SH-SY5Y (cell line): Measurements from ENCODE around the gene MCMBP.

ENCODE experiments used
- GATA2 ChIP-seq: IDR thresholded peaks from 2 replicates; pipeline ENCODE4 v1.6.1; 2011; ENCODE audit warnings: mild to moderate bottlenecking, low read depth, low read length
- GATA3 ChIP-seq: IDR thresholded peaks from 2 replicates; pipeline ENCODE4 v1.6.1; 2011; ENCODE audit warnings: low read depth, mild to moderate bottlenecking, low read length, moderate library complexity

The MCMBP gene

GRCh38 chr10:119849031-119849789, 23.4 kb downstream of the MCMBP start:
- TF ChIP-seq GATA2, result no peak
- TF ChIP-seq GATA3, result no peak

GRCh38 chr10:119845656-119846055, 27.0 kb downstream of the MCMBP start:
- TF ChIP-seq GATA2 (no peak), GATA3 (no peak)

GRCh38 chr10:119834188-119834587, 38.5 kb downstream of the MCMBP start:
- TF ChIP-seq GATA3, result no peak
- no peak for TF ChIP-seq GATA2

GRCh38 chr10:119832951-119833350, 39.7 kb downstream of the MCMBP start:
- TF ChIP-seq GATA2 (no peak), GATA3 (no peak)

GRCh38 chr10:119831656-119832055, 41.0 kb downstream of the MCMBP start:
- TF ChIP-seq GATA3, result no peak
- TF ChIP-seq GATA2, result no peak

GRCh38 chr10:119830851-119831250, 41.8 kb downstream of the MCMBP start:
- TF ChIP-seq GATA2, result no peak
- no peak for TF ChIP-seq GATA3

- TF ChIP-seq GATA3, result no peak
- TF ChIP-seq GATA2, result no peak
Measured at GRCh38 chr10:119829429-119829828, 43.2 kb downstream of the MCMBP start.

- TF ChIP-seq GATA2 (no peak), GATA3 (no peak)
Measured at GRCh38 chr10:119827430-119827829, 45.2 kb downstream of the MCMBP start.

GRCh38 chr10:119826771-119827170, 45.9 kb downstream of the MCMBP start:
- TF ChIP-seq GATA3 (no peak), GATA2 (no peak)

- no peak for TF ChIP-seq GATA3
- TF ChIP-seq GATA2, result no peak
Measured at GRCh38 chr10:119824299-119824698, 48.3 kb downstream of the MCMBP start.

- TF ChIP-seq GATA3 (no peak), GATA2 (no peak)
Measured at GRCh38 chr10:119821182-119821581, 51.5 kb downstream of the MCMBP start.

- TF ChIP-seq GATA3 (no peak), GATA2 (no peak)
Measured at GRCh38 chr10:119818889-119819270, 53.8 kb downstream of the MCMBP start.

GRCh38 chr10:119817991-119818888, 54.4 kb downstream of the MCMBP start:
- TF ChIP-seq GATA3 (no peak), GATA2 (no peak)

- no peak for TF ChIP-seq GATA3
- TF ChIP-seq GATA2, result no peak
Measured at GRCh38 chr10:119815671-119816070, 57.0 kb downstream of the MCMBP start.

GRCh38 chr10:119812684-119813083, 60.0 kb downstream of the MCMBP start:
- TF ChIP-seq GATA3, result no peak
- no peak for TF ChIP-seq GATA2
